GM12801 (cell line): Measurements from ENCODE around the gene FBXO27.

ENCODE experiments used
- CTCF ChIP-seq: IDR thresholded peaks from one replicate; pipeline ENCODE4 v1.5.1; 2011; ENCODE audit warnings: control low read depth; ENCODE audit not compliant: insufficient read length; ENCODE audit errors: extremely low read depth

The FBXO27 gene

GRCh38 chr19:39052846-39053245 lies 20.5 kb upstream of the FBXO27 start:
- TF ChIP-seq CTCF, result no peak

GRCh38 chr19:39052243-39052746 lies 19.9 kb upstream of the FBXO27 start:
- TF ChIP-seq CTCF, result no peak

GRCh38 chr19:39047073-39047472 lies 14.7 kb upstream of the FBXO27 start:
- no peak for TF ChIP-seq CTCF

- no peak for TF ChIP-seq CTCF
These were observed 13.9 kb upstream of the FBXO27 start for GRCh38 chr19:39046037-39046821.

GRCh38 chr19:39045506-39045905 lies 13.2 kb upstream of the FBXO27 start:
- no peak for TF ChIP-seq CTCF

GRCh38 chr19:39038098-39038497 lies 5.7 kb upstream of the FBXO27 start:
- no peak for TF ChIP-seq CTCF

GRCh38 chr19:39037194-39037593 lies 4.8 kb upstream of the FBXO27 start:
- TF ChIP-seq CTCF, result no peak
